Activated gamma-delta T cell treated with anti-CD3 and anti-CD28 coated beads, Interleukin-2, amount 50 U/mL, for 16 hours (primary cell): ENCODE measurements around the gene SELENOF.
"Not testable (repeated sequence)": the region's sequence is repeated elsewhere in the genome, so short reads cannot be mapped to it uniquely, and the experiment has no call there.

Source experiments
- DNase-seq: peaks from one replicate; pipeline ENCODE4 v3.0.0-alpha.2; 2020; ENCODE audit warnings: low read depth

The SELENOF gene

GRCh38 chr1:86814118-86814517 is 99.8 kb downstream of the SELENOF start:
- not testable (repeated sequence) for DNase-seq
